ENCODE data around the gene MIA2.
"Not testable (repeated sequence)": the region's sequence is repeated elsewhere in the genome, so short reads cannot be mapped to it uniquely, and the experiment has no call there.

The MIA2 gene

DNA sequence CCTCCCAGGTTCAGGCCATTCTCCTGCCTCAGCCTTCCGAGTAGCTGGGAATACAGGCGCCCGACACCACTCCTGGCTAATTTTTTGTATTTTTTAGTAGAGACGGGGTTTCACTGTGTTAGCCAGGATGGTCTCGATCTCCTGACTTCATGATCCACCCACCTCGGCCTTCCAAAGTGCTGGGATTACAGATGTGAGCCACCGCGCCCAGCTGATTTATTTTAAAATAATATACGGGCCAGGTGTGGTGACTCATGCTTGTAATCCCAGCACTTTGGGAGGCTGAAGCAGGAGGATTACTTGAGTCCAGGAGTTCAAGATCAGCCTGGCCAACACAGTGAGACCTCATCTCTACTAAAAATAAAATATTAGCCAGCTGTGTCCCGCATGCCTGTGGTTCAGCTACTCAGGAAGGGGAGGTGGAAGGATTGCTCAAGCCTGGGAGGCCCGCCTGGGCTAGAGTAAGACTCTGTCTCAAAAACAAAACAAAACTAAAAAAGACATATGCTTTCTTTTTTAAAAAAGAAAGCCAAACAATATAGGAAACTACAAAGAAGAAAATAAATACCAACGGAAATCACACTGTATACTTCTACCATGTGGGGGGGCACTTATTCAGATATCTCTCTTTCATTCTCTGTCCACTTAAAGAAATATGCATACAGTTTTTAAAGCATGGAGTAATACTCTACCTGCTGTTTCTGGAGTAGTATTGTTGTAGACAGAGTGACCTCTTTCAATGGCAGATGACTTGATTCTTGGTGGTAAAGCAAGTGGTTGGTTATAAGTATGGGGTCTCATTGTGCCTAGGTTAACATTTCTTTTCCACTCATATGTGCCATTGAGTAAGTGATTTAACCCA, 930 bp upstream of the MIA2 start:
- H3K4me3 ChIP-seq (ENCODE audit: low read length) = no peak overlapping the region
- no peak for DNase-seq (ENCODE audit: low read depth)
- TF ChIP-seq, protein P1, sequence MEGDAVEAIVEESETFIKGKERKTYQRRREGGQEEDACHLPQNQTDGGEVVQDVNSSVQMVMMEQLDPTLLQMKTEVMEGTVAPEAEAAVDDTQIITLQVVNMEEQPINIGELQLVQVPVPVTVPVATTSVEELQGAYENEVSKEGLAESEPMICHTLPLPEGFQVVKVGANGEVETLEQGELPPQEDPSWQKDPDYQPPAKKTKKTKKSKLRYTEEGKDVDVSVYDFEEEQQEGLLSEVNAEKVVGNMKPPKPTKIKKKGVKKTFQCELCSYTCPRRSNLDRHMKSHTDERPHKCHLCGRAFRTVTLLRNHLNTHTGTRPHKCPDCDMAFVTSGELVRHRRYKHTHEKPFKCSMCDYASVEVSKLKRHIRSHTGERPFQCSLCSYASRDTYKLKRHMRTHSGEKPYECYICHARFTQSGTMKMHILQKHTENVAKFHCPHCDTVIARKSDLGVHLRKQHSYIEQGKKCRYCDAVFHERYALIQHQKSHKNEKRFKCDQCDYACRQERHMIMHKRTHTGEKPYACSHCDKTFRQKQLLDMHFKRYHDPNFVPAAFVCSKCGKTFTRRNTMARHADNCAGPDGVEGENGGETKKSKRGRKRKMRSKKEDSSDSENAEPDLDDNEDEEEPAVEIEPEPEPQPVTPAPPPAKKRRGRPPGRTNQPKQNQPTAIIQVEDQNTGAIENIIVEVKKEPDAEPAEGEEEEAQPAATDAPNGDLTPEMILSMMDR (conservative IDR thresholded peaks at IDR 0.05; ENCODE audit: low read depth, low read length) = no peak

DNA sequence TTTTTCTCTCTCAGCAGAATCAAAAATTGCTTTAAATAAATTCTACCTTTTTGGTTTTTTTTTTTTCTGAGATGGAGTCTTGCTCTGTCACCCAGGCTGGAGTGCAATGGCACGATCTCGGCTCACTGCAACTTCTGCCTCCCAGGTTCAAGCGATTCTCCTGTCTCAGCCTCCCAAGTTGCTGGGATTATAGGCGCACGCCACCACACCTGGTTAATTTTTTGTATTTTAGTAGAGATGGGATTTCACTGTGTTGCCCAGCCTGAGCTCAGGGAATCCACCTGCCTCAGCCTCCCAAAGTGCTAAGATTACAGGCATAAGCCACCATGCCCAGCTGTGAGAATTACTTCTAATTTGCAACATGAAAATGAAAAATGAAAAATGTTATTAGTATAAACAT, 1.3 kb downstream of the MIA2 start:
- not testable (repeated sequence) for H3K4me3 ChIP-seq (ENCODE audit: low read length); DNase-seq (ENCODE audit: low read depth)

DNA sequence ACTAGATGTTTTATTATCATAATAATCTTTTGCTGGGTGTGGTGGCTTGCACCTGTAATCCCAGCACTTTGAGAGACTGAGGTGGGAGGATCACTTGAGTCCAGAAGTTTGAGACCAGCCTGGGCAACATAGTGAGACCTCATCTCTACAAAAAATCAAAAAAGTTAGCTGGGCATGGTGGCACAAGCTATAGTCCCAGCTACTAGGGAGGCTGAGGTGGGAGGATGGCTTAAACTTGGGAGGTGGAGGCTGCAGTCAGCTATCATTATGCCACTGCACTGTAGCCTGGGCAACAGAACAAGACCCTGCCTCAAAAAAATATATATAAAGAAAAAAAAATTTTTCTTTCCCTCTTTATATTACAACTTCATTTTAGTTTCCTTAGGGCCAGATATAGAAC, 1.8 kb downstream of the MIA2 start:
- H3K4me3 ChIP-seq (ENCODE audit: low read length) = not testable (repeated sequence)

DNA sequence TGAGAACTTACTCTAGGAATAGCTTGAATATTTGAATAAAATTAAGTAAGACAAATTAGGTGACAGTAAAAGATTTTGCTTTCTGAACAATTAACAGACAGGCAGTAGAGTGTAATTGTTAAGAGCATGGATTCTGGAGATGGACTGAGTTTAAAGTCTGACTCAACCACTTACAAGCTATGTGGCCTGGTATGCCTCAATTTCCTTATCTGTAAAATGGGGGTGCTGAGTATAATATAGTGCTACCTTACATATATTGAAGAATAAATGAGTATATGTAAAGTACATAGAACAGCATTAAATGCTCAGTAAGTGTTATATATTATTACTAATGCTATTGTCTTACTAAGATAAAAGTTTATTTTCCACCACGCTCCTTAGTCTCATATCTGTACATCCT, 7.1 kb downstream of the MIA2 start:
- TF ChIP-seq, protein P1 (conservative IDR thresholded peaks at IDR 0.05; ENCODE audit: low read depth, low read length) = no peak
- H3K4me3 ChIP-seq (ENCODE audit: low read length) = no peak overlapping the region
- no peak for DNase-seq (ENCODE audit: low read depth)

More for the DNA sequence above, 1.8 kb downstream of the MIA2 start:
- DNase-seq (ENCODE audit: low read depth) = not testable (repeated sequence)

DNA sequence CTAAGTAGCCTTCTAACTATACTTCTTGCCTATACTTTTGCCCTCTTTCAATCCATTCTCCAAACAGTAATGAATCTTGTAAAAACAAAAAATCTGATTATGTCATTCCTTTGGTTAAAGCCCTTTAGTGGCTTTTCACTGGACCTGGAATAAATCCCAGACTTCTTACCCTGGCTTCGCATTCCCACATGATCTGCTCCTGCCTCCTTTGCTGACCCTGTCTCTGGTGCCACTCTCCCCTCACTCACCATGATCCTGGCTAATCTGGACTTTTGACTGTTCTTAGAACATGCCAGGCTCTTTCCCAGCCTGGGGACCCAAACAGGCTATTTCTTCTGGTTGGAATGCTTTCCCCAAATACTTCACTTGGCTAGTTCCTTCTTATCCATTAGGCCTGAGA, 7.9 kb downstream of the MIA2 start:
- DNase-seq (ENCODE audit: low read depth) = peak; percentile 59
- TF ChIP-seq, protein P1 (conservative IDR thresholded peaks at IDR 0.05; ENCODE audit: low read depth, low read length) = no peak

DNA sequence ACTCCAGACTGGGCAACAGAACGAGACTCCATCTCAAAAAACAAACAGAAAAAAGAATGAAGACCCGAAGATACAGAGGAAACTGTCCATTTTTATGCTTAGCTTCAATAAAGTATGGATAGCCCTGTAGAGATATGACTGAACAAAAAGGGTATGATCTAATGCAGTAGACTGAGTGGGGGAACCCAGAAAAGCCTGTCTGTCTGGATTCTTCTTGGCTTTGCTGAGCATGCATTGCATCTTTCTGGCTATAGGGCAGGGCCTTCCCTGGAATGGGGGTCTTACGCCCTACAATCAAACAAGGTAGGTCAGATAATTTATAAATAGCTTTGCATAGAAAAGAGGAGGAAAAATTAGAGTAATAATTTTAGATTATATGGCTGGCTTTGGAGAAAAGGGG, 10.1 kb downstream of the MIA2 start:
- no peak overlapping the region for H3K4me3 ChIP-seq (ENCODE audit: low read length)
- TF ChIP-seq, protein P1 (conservative IDR thresholded peaks at IDR 0.05; ENCODE audit: low read depth, low read length) = no peak
- DNase-seq (ENCODE audit: low read depth) = no peak

More for the DNA sequence above, 7.9 kb downstream of the MIA2 start:
- no peak overlapping the region for H3K4me3 ChIP-seq (ENCODE audit: low read length)

DNA sequence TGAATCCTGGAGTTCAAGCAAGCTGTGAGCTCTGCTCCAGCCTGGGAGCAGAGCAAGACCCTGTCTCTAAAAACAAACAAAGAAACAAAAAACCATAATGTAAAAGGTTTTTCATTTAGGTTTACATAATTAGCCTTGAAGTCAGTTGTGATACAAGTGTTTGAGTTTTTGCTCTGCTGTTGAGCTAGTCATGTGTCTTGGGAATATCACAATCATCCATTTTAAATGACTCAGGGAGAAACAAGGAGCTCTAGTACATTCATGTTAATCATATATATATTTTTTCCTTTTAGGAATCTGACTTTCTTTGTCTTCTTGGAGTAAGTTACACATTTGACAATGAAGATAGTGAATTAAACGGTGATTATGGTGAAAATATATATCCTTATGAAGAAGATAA, 12.9 kb downstream of the MIA2 start:
- no peak overlapping the region for H3K4me3 ChIP-seq (ENCODE audit: low read length)
- TF ChIP-seq, protein P1 (conservative IDR thresholded peaks at IDR 0.05; ENCODE audit: low read depth, low read length) = no peak
- DNase-seq (ENCODE audit: low read depth) = no peak

DNA sequence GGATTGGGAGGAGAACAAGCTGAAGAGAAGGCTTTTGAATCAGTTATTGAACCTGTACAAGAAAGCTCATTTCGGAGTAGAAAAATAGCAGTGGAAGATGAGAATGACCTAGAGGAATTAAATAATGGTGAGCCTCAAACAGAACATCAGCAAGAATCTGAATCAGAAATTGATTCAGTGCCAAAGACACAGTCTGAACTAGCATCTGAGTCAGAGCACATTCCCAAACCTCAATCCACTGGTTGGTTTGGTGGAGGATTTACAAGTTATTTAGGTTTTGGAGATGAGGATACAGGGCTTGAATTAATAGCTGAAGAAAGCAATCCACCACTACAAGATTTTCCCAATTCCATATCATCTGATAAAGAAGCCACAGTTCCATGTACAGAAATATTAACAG, 13.5 kb downstream of the MIA2 start:
- peak; percentile 63 for DNase-seq (ENCODE audit: low read depth)
- TF ChIP-seq, protein P1 (conservative IDR thresholded peaks at IDR 0.05; ENCODE audit: low read depth, low read length) = no peak
- no peak overlapping the region for H3K4me3 ChIP-seq (ENCODE audit: low read length)

All from retinal pigment epithelial cell (primary cell).